Epithelial cell of proximal tubule (primary cell): Measurements from ENCODE around the gene OR6N2. TPM values are rescaled to one million over a fixed set of nuclear protein-coding genes. Genes with fewer than 3 reads are reported as not detected.

ENCODE experiments used
- DNase-seq: peaks from one replicate; pipeline ENCODE4 v3.0.0-alpha.2; 2011; ENCODE audit warnings: low read depth
- H3K4me3 ChIP-seq: 2 replicates; pipeline ENCODE4 v1.5.1; 2011; ENCODE audit warnings: low read depth, mild to moderate bottlenecking, low read length
- CTCF ChIP-seq: conservative IDR thresholded peaks from 2 replicates; pipeline ENCODE4 v1.5.1; 2012; ENCODE audit warnings: low read depth, mild to moderate bottlenecking, low read length
- total RNA-seq: library from RNA; depleted of rRNA; stranded (reverse); fragments of >200 nt; gene quantifications from 2 replicates; pipeline ENCODE4 v1.2.3, GENCODE V29; 2015

Gene OR6N2
- total RNA-seq, 1 donor from 2014 or later: not detected

GRCh38 chr1:158814970-158815369 is 34.0 kb upstream of the OR6N2 start:
- TF ChIP-seq CTCF: no peak
- no peak for DNase-seq
- H3K4me3 ChIP-seq: no peak overlapping the region

GRCh38 chr1:158813164-158813563 is 32.2 kb upstream of the OR6N2 start:
- no peak for TF ChIP-seq CTCF
- H3K4me3 ChIP-seq: no peak overlapping the region

GRCh38 chr1:158812336-158812735 is 31.3 kb upstream of the OR6N2 start:
- no peak for DNase-seq
- no peak overlapping the region for H3K4me3 ChIP-seq
- TF ChIP-seq CTCF: no peak

More at GRCh38 chr1:158813164-158813563, 32.2 kb upstream of the OR6N2 start:
- DNase-seq: no peak

GRCh38 chr1:158810311-158810710 is 29.3 kb upstream of the OR6N2 start:
- no peak for TF ChIP-seq CTCF
- no peak for DNase-seq
- H3K4me3 ChIP-seq: no peak overlapping the region

GRCh38 chr1:158809862-158810261 is 28.9 kb upstream of the OR6N2 start:
- no peak for TF ChIP-seq CTCF
- no peak for DNase-seq
- H3K4me3 ChIP-seq: no peak overlapping the region

- H3K4me3 ChIP-seq: no peak overlapping the region
- no peak for DNase-seq
- TF ChIP-seq CTCF: no peak
Observed at GRCh38 chr1:158809256-158809655, 28.3 kb upstream of the OR6N2 start.

- H3K4me3 ChIP-seq: no peak overlapping the region
- TF ChIP-seq CTCF: no peak
- DNase-seq: no peak
Observed at GRCh38 chr1:158806916-158807536, 26.0 kb upstream of the OR6N2 start.
